CD4-positive, alpha-beta T cell treated with Interleukin-12 subunit alpha and Interleukin-12 subunit beta, for 1 hour (primary cell): ENCODE results near the gene PPP3CA.
"Not testable (repeated sequence)": the region's sequence is repeated elsewhere in the genome, so short reads cannot be mapped to it uniquely, and the experiment has no call there.

ENCODE experiments used
- DNase-seq: peaks from one replicate; pipeline ENCODE4 v3.0.0-alpha.2; 2020

The PPP3CA gene

GRCh38 chr4:101131058-101131457 lies 216.3 kb downstream of the PPP3CA start:
- DNase-seq: not testable (repeated sequence)

GRCh38 chr4:101128898-101129297 lies 218.4 kb downstream of the PPP3CA start:
- DNase-seq: not testable (repeated sequence)

DNA sequence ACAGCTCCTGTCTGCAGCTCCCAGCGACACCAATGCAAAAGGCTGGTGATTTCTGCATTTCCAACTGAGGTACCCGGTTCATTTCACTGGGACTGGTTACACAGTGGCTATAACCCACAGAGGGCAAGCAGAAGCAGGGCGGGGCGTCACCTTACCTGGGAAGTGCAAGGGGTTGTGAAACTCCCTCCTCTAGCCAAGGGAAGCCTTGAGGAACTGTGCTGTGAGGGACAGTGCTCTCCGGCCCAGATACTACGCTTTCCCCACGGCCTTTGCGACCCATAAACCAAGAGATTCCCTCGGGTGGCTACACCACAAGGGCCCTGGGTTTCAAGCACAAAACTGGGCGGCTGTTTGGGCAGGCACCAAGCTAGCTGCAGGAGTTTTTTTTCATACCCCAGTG lies 218.9 kb downstream of the PPP3CA start:
- no peak for DNase-seq

GRCh38 chr4:101127176-101127790 lies 220.0 kb downstream of the PPP3CA start:
- DNase-seq: no peak

GRCh38 chr4:101126059-101126458 lies 221.3 kb downstream of the PPP3CA start:
- DNase-seq: no peak

- no peak for DNase-seq
Observed at GRCh38 chr4:101125045-101125942, 222.0 kb downstream of the PPP3CA start.

DNA sequence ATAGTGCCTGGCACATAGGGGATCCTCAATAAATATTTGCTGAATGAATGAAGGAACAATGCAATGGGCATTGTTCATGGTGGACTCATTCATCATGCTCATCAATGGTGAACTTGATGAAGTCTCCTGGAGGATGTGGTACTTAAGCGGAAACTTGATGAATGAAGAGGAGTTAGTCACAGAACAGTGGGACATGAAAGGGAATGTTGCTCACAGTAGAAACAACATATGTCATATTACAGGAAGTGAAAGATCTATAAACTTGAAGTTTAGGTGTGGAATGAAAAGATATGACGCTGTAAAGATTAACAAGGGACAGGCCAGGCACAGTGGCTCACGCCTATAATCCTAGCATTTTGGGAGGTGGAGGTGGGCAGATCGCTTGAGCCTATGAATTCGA lies 224.1 kb downstream of the PPP3CA start:
- no peak for DNase-seq

GRCh38 chr4:101122019-101122418 lies 225.3 kb downstream of the PPP3CA start:
- no peak for DNase-seq

- DNase-seq: no peak
Observed at GRCh38 chr4:101119141-101119540, 228.2 kb downstream of the PPP3CA start.

GRCh38 chr4:101118617-101119016 lies 228.7 kb downstream of the PPP3CA start:
- DNase-seq: no peak

DNA sequence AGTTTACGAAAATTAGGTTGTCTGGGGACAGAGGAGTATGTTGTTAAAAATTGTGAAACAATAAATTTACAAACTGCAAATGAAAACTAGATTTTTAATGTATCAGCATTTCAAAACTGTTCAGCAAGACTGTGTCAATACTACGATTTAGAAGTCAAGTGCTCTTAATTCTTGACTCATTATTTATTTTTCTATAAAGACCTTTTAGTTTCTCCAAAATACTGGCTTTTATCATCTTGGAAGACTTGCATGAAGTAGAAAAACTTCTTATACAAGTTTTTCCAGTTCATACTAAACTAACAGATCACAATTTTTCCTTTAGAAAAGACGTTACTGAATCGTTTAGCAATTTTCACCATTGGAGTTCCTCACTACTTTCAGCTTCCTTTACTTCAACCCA lies 231.4 kb downstream of the PPP3CA start:
- no peak for DNase-seq

- no peak for DNase-seq
Observed at GRCh38 chr4:101114936-101115372, 232.4 kb downstream of the PPP3CA start.

DNA sequence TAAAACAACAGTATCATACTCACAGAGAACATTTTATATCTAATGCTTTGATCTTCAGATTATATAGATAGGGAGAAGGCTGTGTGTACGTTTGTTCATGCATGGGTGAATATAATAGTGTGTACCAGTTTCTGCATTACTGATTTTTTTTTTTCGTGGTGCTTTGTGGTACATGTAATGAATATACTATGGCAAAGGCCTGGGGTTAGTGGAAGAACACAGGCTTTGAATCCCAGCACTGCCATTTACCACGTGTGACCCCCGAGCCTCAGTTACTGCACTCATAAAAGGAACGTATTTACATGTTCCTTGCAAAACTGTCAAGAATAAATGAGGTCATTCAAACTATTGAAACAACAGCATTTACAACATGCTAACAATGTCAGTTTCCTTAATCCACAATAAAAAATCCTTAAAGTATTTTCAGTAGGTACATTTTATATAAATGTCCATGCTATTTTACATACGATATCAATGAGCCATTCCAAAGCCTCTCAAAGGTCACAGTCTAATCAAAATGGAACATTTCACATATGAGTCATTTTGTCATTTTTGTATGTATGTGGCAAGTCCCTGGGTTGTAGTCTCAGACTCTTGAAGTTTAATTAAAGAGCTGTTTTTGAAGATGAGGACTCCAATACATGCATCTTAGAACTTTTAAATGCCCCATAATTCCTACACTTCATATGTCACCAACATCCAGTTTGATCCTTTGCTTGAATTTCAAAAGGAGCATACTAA lies 242.8 kb downstream of the PPP3CA start:
- no peak for DNase-seq

DNA sequence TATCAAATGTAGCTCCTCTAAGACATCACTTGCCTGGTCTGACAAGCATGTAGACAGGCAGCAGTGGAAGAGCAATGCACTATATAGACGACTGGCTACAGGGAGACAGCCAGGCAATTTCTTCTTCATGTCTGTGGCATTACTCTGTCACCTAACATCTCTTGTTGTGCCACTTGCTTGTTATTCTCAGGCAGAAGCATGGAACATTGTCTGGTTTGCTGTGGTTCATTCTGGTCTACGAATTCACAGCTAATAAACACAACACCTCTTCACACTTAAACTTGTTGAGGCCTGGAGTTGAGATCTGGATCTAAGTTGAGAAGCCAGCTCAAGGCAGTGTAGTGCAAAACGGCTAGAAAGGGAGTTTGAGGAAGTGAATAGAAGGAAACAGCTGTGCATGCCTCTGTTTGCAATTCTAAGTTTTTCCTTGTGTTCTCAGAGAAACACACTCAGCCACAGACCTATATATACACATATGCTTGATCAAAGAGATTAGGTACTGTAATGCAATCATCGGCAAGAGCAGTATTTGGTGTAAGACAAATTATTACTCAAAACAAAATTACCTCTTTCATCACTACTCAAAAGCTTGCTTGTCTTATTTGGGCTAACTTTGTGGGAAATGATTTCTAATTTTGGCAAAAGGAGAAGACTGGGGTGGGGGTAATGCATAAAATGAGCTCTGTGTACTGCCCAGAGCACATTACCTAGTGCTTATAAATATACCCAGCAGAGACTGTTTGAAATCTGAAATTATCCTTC lies 243.8 kb downstream of the PPP3CA start:
- DNase-seq: no peak

GRCh38 chr4:101102114-101102742 lies 245.1 kb downstream of the PPP3CA start:
- DNase-seq: no peak

- DNase-seq: no peak
Observed at GRCh38 chr4:101101072-101101471, 246.3 kb downstream of the PPP3CA start.

DNA sequence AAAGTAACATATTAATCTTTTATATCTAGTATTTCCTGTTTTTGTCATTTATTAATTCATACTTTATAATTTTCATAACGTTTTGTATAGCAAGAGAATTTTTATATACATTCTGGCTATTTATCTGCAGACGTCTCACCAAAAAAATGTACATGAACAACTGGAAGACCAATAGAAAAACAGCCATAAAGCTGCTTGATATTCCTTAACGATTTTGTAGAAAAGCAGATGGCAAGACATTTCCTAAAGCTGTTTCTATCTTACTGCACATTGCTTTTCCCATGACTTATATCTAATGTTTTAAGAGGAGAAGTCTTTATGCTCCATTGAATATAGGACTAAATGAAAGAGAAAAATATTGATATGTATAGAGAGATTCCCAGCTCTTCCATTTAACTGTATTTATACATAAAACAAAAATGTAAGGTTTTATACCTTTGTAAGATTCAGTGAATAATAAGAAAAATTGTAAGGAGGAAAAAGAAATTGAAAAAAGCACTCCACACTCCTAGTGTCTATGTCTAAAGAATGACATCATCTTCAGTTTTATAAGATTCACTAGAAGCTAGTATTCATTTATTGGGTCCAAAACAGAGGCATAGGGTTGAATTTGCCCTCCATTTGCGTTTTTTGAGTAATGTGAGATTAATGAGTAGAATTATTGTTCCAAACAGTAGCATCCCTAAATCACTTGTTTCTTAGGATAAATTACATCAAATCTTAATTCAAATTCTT lies 248.5 kb downstream of the PPP3CA start:
- no peak for DNase-seq

DNA sequence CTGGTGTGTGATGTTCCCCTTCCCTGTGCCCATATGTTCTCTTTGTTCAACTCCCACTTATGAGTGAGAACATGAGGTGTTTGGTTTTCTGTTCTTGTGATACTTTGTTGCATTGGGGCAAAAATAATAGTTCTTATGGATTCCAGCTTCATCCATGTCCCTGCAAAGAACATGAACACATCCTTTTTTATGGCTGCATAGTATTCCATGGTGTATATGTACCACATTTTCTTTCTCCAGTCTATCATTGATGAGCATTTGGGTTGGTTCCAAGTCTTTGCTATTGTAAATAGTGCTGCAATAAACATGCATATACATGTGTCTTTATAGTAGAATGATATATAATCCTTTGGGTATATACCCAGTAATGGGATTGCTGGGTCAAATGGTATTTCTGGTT lies 254.7 kb downstream of the PPP3CA start:
- not testable (repeated sequence) for DNase-seq

- DNase-seq: no peak
Observed at GRCh38 chr4:101089168-101089567, 258.2 kb downstream of the PPP3CA start.

DNA sequence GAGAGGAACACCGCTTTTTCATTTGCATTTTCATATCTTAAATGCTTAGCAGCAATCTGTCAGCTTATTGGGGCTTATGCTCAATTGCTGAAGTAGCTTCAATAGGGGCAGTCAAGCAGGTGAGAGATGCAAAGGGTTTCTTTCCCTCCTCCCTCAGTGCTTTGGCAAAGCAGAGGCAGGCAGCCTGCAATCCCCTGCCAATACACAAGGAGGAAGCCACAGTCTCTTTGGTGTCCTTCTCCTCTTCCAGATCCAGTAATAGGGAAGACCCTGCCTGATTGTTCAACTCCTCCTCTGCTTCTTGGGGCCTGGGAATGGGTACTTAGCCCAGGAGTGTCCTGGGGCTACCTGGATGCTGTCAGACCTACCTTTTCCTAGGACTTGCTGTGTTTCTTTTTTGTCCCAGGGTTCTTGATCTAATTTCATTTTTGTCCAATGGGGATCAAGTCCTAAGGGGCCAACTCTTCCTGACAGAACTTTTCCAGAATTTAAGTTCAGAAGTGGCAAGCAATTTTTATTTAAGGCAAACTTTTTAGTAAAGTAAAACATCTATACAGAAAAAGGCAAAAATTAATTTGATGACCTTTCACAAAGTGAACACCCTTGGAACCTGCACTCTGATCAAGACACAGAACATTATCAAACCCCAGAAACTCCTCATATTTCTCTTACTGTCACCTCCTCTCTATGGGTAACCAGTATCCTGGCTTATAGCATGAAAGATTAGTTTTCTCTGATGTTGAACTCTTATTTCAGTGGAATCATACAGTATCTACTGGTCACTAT lies 260.3 kb downstream of the PPP3CA start:
- DNase-seq: no peak

GRCh38 chr4:101083131-101083530 lies 264.2 kb downstream of the PPP3CA start:
- no peak for DNase-seq
